Bronchial epithelial cell (primary cell): ENCODE measurements around the gene NKX2-3. TPM values are rescaled to one million over a fixed set of nuclear protein-coding genes. Genes with fewer than 3 reads are reported as not detected.

Experiments used
- DNase-seq: peaks from one replicate; pipeline ENCODE4 v3.0.0-alpha.2; 2010; ENCODE audit warnings: low read depth
- FAIRE-seq: peaks from 2 replicates; lab custom pipeline; 2011; peaks lifted over from hg19 to GRCh38; lab: Jason Lieb, UNC
- H3K27me3 ChIP-seq: 2 replicates; pipeline ENCODE4 v1.5.1; 2011; ENCODE audit warnings: low read length; ENCODE audit not compliant: control insufficient read depth, insufficient read depth
- H3K36me3 ChIP-seq: 2 replicates; pipeline ENCODE4 v1.5.1; 2011; ENCODE audit warnings: low read length; ENCODE audit not compliant: control insufficient read depth, insufficient read depth
- H3K4me3 ChIP-seq: 2 replicates; pipeline ENCODE4 v1.5.1; 2011; ENCODE audit warnings: mild to moderate bottlenecking, low read depth, low read length, control low read depth
- total RNA-seq: library from RNA; depleted of rRNA; stranded (reverse); fragments of >200 nt; gene quantifications from 2 replicates; pipeline ENCODE4 v1.2.1, GENCODE V29; 2014
- TF ChIP-seq, protein P1 (sequence below): IDR thresholded peaks from 2 replicates; pipeline ENCODE4 v1.5.1; 2011; ENCODE audit warnings: mild to moderate bottlenecking, moderate library complexity, low read length, control low read depth, inconsistent platforms; ENCODE audit not compliant: insufficient read depth, severe bottlenecking

NKX2-3 gene
- total RNA-seq, 1 donor from 2014 or later = not detected

DNA sequence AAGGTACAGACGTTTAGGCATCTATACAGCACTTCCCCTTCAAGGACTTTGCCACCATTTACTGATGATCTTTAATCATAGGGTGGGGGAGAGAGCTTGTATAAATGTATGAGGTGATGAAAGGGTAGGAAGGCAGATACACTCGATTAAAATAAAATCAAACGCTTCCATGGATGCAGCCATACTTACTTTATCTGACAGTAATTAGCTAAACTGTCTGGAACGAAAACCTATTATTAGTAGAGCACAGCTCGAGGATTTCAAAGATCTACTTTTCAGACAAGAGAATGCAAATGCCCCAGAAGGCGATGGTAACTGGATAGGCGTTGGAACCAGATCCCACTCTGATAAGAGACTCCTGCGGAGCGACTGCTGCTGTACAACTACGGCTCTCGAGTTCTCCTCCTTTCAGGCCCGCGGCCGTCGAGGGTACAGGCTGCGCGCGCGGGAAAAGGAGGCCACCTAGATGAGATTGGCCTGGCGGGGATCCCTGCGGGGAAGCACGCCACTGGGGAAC is 3.1 kb upstream of the NKX2-3 start:
- TF ChIP-seq, protein P1, sequence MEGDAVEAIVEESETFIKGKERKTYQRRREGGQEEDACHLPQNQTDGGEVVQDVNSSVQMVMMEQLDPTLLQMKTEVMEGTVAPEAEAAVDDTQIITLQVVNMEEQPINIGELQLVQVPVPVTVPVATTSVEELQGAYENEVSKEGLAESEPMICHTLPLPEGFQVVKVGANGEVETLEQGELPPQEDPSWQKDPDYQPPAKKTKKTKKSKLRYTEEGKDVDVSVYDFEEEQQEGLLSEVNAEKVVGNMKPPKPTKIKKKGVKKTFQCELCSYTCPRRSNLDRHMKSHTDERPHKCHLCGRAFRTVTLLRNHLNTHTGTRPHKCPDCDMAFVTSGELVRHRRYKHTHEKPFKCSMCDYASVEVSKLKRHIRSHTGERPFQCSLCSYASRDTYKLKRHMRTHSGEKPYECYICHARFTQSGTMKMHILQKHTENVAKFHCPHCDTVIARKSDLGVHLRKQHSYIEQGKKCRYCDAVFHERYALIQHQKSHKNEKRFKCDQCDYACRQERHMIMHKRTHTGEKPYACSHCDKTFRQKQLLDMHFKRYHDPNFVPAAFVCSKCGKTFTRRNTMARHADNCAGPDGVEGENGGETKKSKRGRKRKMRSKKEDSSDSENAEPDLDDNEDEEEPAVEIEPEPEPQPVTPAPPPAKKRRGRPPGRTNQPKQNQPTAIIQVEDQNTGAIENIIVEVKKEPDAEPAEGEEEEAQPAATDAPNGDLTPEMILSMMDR = no peak
- DNase-seq = no peak
- no peak overlapping the region for H3K4me3 ChIP-seq
- H3K27me3 ChIP-seq = peaks cover 77% of the 10 kb centered on the region
- no peaks in the 10 kb centered on the region for H3K36me3 ChIP-seq
- FAIRE-seq = no peak

DNA sequence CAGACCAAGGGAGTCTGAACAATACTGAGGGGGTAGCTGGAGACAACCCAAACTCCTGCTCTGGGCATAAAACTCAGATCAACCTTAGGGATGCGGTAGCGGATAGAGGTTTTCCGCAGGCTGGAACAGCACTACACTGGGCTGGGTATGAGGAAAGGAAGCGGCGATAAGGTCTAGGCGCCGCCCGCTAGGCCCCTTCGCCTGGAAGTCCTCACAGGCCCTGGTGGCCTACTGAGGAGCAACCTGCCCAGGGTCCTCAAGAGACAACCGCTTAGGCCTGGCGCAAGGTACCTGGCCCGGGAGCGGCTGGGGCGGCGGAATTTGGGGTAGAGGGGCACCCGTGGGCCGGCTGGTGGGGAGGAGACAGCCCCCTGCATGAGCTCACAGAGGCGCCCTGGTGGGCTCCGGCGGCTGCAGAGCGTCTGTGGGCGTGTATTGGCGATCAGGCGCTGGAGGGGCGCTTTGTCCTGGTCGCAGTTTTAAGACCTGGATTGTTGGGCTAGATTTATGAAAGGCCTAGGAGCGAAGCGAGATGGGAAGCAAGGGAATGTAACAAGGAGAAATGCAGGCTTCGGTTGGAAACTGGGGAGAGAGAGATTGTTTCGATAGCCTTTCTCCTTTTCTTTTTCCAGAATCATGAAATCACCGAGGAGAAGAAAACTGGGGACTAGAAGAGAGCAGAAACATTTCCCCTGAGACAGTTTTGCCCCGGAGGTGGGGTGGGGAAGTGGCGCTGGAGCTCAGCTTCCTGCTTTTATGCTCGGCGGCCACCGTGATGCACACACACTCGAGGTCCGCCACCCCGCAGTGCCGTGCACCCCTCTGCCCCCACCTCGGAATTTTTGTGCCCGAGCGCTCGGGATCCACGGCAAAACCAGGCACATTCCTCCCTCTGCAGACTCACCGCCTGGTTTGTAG is 2.4 kb upstream of the NKX2-3 start:
- DNase-seq (no peak), FAIRE-seq (no peak)
- TF ChIP-seq, protein P1 = no peak

DNA sequence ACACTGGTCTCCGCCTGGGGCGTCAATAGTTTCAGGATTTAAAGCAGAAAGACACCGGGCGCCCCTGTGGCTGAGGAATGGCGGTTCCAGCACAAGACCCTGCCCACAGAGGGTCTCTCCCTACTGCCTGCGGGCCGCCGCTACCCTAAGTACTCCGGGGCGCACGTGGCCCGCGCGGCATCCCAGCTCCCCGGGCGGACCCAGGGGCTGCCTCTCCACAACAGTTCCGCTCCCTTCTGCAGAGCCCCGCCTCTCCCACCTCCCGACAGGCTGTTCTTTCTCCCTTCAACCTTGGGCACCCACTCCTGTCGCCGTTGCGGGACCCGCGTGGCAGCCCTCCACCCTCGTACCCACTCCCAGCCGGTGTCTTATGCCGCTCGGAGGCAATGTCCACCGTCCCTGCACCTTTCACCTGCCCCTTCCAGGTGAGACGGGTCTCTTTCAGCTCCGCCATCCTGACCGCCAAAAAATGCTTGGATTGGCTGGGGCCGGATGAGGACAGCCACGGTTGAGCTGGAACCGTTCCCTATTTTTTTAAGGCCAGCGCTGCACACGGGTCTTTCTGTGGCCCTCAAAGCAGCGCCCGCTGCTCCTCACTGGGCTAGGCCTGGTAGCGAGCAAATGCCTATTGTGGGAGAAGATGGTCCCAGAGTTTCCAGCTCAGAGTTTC is 1.6 kb upstream of the NKX2-3 start:
- TF ChIP-seq, protein P1 = no peak
- Histone ChIP-seq H3K27me3 (peaks cover 81% of the 10 kb centered on the region), H3K4me3 (no peak overlapping the region), H3K36me3 (no peaks in the 10 kb centered on the region)
- FAIRE-seq (no peak), DNase-seq (no peak)

More for the DNA sequence above, 2.4 kb upstream of the NKX2-3 start:
- Histone ChIP-seq H3K27me3 (peaks cover 81% of the 10 kb centered on the region), H3K36me3 (no peaks in the 10 kb centered on the region), H3K4me3 (no peak overlapping the region)

- H3K4me3 ChIP-seq = no peak overlapping the region
- H3K36me3 ChIP-seq = no peaks in the 10 kb centered on the region
- peaks cover 80% of the 10 kb centered on the region for H3K27me3 ChIP-seq
- TF ChIP-seq, protein P1 = no peak
- DNase-seq = no peak
- FAIRE-seq = peak; percentile 89
Observed at GRCh38 chr10:99531696-99532593, 797 bp upstream of the NKX2-3 start.

GRCh38 chr10:99533496-99534449 is 1.0 kb downstream of the NKX2-3 start:
- no peak for FAIRE-seq
- peaks cover 76% of the 10 kb centered on the region for H3K27me3 ChIP-seq

More at GRCh38 chr10:99533496-99534449, 1.0 kb downstream of the NKX2-3 start:
- no peak overlapping the region for H3K4me3 ChIP-seq
- TF ChIP-seq, protein P1 = no peak
- no peak for DNase-seq
- H3K36me3 ChIP-seq = no peaks in the 10 kb centered on the region
